Ovary (tissue), 9 donors: ENCODE results near the gene IFI30. TPM values are rescaled to one million over a fixed set of nuclear protein-coding genes. Genes with fewer than 3 reads are reported as not detected.
A peak's percentile ranks its signal among the peaks of the same experiment; 100 is the strongest.

Source experiments
- DNase-seq, 5 donors: peaks; one replicate each; pipeline ENCODE4 v3.0.0-alpha.2; 2019 to 2020
- H3K27ac ChIP-seq, 2 donors: fragments of 200-600 bp; one replicate each; pipeline versions ENCODE4 v1.5.1 to v1.8.0; 2019 to 2022
- H3K27me3 ChIP-seq: fragments of 200-600 bp; one replicate; pipeline ENCODE4 v1.8.0; 2022
- H3K36me3 ChIP-seq: fragments of 200-600 bp; sonication (generic); one replicate; pipeline ENCODE4 v1.5.1; 2019
- H3K4me1 ChIP-seq: one replicate; pipeline ENCODE4 v1.8.1; 2013; ENCODE audit warnings: mild to moderate bottlenecking, moderate library complexity; ENCODE audit not compliant: insufficient read depth
- H3K4me3 ChIP-seq: fragments of 200-600 bp; sonication (generic); one replicate; pipeline ENCODE4 v1.5.1; 2017
- H3K9me3 ChIP-seq, 2 donors: fragments of 200-600 bp in 1 of 2; sonication (generic) in 1 of 2; one replicate each; pipeline versions ENCODE4 v1.5.1 to v1.8.1; 2013 to 2019; ENCODE audit warnings: mild to moderate bottlenecking in 1 of 2, moderate library complexity in 1 of 2
- EP300 ChIP-seq: sonication (generic); formaldehyde crosslinking; IDR thresholded peaks from one replicate; pipeline ENCODE4 v1.6.1; 2017; ENCODE audit warnings: antibody characterized with exemption
- POLR2A ChIP-seq: fragments of 450-650 bp; IDR thresholded peaks from one replicate; pipeline ENCODE4 v1.6.1; 2017; ENCODE audit warnings: antibody characterized with exemption, mild to moderate bottlenecking, moderate library complexity
- WGBS, 3 donors: extraction: QIAGEN DNeasy Blood & Tissue Kit in 1 of 3; methylation state at CpG; one replicate each; pipeline versions ENCODE4 v1.1.5 to v1.1.7; 2013 to 2017; 5-methylcytosine and 5-hydroxymethylcytosine counted together
- intact Hi-C, 4 donors: fragments of 100-400 bp; cut with DNase I; formaldehyde crosslinking; loops; one replicate each; pipeline versions ENCODE4 v1.11.0 to v1.15.1; 2022 to 2023
- polyA plus RNA-seq, 2 donors: library from polyadenylated mRNA; stranded (reverse); fragments of 200-250 nt in 1 of 2; fragments of 350-450 nt in 1 of 2; fragmentation: Illumina TruSeq in 1 of 2; extraction: RNeasy Lipid Tissue Mini Kit (QIAGEN cat#74804) in 1 of 2; gene quantifications; one replicate each; pipeline ENCODE4 v1.2.3, GENCODE V29; 2013 to 2014
- total RNA-seq, 7 donors: library from RNA; depleted of rRNA in 2 of 7; stranded (reverse); fragments of >200 nt in 2 of 7; fragmentation: NEBNext Ultra II Directional in 3 of 7; extraction: Animal tissue kit (Norgen Biotek cat#: 25700) in 3 of 7; gene quantifications; one replicate each; pipeline versions ENCODE4 v1.1.0 to v1.2.4, GENCODE V29; 2016 to 2023
- TF ChIP-seq, protein P1 (sequence below), 3 donors: fragments of 450-650 bp in 2 of 3; fragments of 200-600 bp in 1 of 3; IDR thresholded peaks; one replicate each; pipeline versions ENCODE4 v1.5.1 to v1.8.0; 2016 to 2022; ENCODE audit warnings: antibody characterized with exemption in 3 of 3, mild to moderate bottlenecking in 1 of 3
- donor health status: DM: no; HTN: no; CAD: no; lungs with moderate emphysema.
- donor health status: DM: no; HTN: no; CAD: no.
- donor health status: Bipolar disorder and iron deficiency.
- donor health status: DM: yes; HTN: yes; CAD: no.
- donor health status: DM: no; HTN: no; CAD: no.
- donor health status: DM: yes; HTN: yes; CAD: no.

The IFI30 gene
- total and polyA plus RNA-seq, 9 donors, result 10.1 to 70.9 (median 21.8) TPM

DNA sequence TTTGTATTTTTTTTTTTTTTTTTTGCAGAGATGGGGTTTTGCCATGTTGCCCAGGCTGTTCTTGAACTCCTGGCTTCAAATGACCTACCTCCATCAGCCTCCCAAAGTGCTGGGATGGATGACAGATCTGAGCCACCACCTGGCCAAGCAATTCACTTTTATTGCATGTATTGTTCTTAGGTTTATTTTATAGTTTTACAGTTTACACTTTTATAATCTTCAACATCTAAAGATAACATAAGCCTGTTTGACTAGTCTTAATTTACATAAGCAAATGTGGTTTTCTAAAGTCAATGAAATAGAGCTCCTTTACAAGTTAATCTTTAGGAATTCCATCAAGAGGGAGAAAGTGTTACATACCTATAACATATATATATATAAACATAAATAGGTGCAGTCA, 9.9 kb downstream of the IFI30 start:
- Histone ChIP-seq H3K4me3 (no peak overlapping the region), H3K9me3 (no peaks in the 10 kb centered on the region), H3K27ac (no peak overlapping the region), H3K4me1 (no peaks in the 10 kb centered on the region), H3K36me3 (no peaks in the 10 kb centered on the region), H3K27me3 (no peaks in the 10 kb centered on the region)
- intact Hi-C loops, result no loop called here
- TF ChIP-seq EP300 (no peak), POLR2A (no peak)
- TF ChIP-seq, protein P1, sequence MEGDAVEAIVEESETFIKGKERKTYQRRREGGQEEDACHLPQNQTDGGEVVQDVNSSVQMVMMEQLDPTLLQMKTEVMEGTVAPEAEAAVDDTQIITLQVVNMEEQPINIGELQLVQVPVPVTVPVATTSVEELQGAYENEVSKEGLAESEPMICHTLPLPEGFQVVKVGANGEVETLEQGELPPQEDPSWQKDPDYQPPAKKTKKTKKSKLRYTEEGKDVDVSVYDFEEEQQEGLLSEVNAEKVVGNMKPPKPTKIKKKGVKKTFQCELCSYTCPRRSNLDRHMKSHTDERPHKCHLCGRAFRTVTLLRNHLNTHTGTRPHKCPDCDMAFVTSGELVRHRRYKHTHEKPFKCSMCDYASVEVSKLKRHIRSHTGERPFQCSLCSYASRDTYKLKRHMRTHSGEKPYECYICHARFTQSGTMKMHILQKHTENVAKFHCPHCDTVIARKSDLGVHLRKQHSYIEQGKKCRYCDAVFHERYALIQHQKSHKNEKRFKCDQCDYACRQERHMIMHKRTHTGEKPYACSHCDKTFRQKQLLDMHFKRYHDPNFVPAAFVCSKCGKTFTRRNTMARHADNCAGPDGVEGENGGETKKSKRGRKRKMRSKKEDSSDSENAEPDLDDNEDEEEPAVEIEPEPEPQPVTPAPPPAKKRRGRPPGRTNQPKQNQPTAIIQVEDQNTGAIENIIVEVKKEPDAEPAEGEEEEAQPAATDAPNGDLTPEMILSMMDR (IDR thresholded peaks at IDR 0.05), result no peak
- no peak for DNase-seq

DNA sequence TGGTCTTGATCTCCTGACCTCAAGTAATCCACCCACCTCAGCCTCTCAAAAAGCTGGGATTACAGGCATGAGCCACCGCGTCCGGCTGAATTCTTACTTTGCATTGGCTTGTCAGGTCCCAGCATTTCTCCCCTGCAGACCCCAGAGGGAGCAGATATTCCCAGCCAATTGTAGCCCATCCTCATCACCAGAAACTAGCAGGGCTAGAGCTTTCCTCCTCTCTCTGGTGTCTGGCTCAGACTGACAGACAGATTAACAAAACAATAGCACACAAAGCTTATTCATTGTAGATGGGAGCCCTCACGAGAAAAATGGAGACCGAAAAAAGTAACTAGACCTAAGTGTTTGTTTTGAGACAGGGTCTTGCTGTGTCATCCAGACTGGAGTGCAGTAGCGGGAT, 11.9 kb downstream of the IFI30 start:
- TF ChIP-seq, protein P1 (IDR thresholded peaks at IDR 0.05), result no peak
- TF ChIP-seq POLR2A, result no peak
- TF ChIP-seq EP300, result no peak
- Histone ChIP-seq H3K27ac (no peak overlapping the region), H3K27me3 (no peaks in the 10 kb centered on the region), H3K4me3 (no peak overlapping the region), H3K4me1 (no peaks in the 10 kb centered on the region), H3K9me3 (no peaks in the 10 kb centered on the region), H3K36me3 (no peaks in the 10 kb centered on the region)
- intact Hi-C loops, result no loop called here
- 49 to 60% (median 58%) methylated on average over 6 of the region's 6 CpGs for WGBS, 3 donors
- DNase-seq, result no peak

DNA sequence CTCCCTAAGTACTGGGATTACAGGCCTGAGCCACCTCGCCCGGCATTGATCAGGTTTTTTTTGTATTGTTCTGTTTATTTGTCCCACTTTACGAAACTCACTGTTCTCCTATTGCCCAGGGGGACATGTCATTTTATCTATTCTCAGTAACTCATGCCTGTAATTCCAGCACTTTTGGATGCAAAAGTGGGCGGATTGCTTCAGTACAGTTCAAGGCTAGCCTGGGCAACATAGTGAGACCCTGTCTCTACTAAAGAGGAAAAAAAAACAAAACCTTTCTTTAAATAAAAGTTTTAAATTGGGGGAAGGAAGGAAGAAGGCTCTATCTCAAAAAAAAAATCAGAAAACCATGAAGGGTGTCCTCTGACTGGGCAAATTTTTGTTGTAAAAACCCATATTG, 16.7 kb downstream of the IFI30 start:
- 89 to 94% (median 93%) methylated on average over 4 of the region's 4 CpGs for WGBS, 3 donors
- Histone ChIP-seq H3K4me3 (no peak overlapping the region), H3K36me3 (no peaks in the 10 kb centered on the region), H3K9me3 (no peaks in the 10 kb centered on the region), H3K4me1 (peaks cover 6% of the 10 kb centered on the region), H3K27ac (no peak overlapping the region), H3K27me3 (no peaks in the 10 kb centered on the region)
- TF ChIP-seq, protein P1 (IDR thresholded peaks at IDR 0.05), result no peak
- TF ChIP-seq POLR2A, result no peak
- TF ChIP-seq EP300, result no peak
- intact Hi-C loops, result loop anchor here in 2 of 4 donors (5.0 to 10.0 kb wide), 3 partner anchors 65 to 225 kb away; partner anchors contain the start of gene SSBP4 (in 1 of the 2)
- no peak for DNase-seq

DNA sequence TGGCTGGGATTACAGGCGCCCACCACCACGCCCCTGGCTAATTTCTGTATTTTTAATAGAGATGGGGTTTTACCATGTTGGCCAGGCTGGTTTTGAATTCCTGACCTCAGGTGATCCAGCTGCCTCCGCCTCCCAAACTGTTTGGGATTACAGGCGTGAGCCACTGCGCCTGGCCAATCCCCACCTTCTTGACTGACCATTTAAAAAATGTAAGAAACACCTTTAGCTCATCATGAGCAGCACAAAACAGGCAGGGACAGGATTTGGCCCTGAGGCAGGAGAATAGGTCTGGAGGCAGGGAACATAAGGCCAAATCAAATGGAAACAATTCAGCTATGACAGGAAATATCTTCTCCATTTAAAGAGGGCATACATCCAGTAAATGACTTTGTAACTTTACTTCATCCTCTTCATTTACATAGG, 18.0 kb downstream of the IFI30 start:
- 44 to 51% (median 47%) methylated on average over 5 of the region's 5 CpGs for WGBS, 3 donors

More for the DNA sequence above, 18.0 kb downstream of the IFI30 start:
- intact Hi-C loops, result loop anchor here in 3 of 4 donors (2.0 to 10.0 kb wide), 4 partner anchors 61 to 223 kb away; partner anchors contain the start of gene SSBP4 (in 1 of the 3)
- no peaks in the 10 kb centered on the region for H3K9me3 ChIP-seq
- H3K4me3 ChIP-seq, result peak overlapping the region; percentile 57
- peak; percentile 17 for TF ChIP-seq POLR2A
- TF ChIP-seq, protein P1 (IDR thresholded peaks at IDR 0.05), result no peak
- H3K27me3 ChIP-seq, result no peaks in the 10 kb centered on the region
- peak overlapping the region; percentile 76 to 95 for H3K27ac ChIP-seq
- DNase-seq, result no peak
- peaks cover 6% of the 10 kb centered on the region for H3K4me1 ChIP-seq
- H3K36me3 ChIP-seq, result no peaks in the 10 kb centered on the region
